GM19025 (cell line): ENCODE results near the gene SYT2.
"Not testable (repeated sequence)": the region's sequence is repeated elsewhere in the genome, so short reads cannot be mapped to it uniquely, and the experiment has no call there.

ENCODE experiments used
- ATAC-seq: cut with Tn5 transposase; IDR thresholded peaks from one replicate; pipeline ENCODE4 v1.9.1; 2021; ENCODE audit warnings: mild to moderate bottlenecking, low read depth, moderate library complexity; ENCODE audit not compliant: unreplicated experiment

Gene SYT2

DNA sequence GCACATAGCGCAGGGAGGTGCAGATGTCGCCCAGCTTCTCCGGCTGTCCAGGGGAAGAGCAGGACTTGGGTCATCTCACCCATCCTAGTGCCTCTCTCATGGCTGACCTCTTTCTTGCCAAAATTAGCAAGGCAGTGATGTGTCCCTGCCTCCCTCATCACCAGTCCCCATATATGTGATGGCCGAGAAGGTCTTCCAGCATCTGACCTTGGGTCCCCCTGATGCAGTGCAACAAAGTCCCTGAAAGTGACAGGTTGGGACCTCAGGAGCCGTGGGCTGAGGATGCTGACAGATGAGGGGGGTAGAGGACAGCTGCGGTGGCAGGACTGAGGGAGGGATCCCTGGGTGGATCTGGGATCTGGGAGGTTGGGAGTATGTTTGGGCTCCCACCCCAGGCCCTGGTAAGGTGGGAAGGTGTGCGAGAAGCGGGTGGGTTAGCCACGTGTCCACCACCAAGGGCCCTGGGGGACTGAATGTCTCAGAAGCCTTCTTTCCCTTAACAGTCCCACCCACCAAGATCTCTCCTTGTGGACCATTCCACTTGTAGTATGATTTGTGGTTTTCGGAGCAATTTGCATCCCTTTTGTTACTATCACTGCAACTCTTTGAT lies 109.7 kb downstream of the SYT2 start:
- ATAC-seq: no peak

DNA sequence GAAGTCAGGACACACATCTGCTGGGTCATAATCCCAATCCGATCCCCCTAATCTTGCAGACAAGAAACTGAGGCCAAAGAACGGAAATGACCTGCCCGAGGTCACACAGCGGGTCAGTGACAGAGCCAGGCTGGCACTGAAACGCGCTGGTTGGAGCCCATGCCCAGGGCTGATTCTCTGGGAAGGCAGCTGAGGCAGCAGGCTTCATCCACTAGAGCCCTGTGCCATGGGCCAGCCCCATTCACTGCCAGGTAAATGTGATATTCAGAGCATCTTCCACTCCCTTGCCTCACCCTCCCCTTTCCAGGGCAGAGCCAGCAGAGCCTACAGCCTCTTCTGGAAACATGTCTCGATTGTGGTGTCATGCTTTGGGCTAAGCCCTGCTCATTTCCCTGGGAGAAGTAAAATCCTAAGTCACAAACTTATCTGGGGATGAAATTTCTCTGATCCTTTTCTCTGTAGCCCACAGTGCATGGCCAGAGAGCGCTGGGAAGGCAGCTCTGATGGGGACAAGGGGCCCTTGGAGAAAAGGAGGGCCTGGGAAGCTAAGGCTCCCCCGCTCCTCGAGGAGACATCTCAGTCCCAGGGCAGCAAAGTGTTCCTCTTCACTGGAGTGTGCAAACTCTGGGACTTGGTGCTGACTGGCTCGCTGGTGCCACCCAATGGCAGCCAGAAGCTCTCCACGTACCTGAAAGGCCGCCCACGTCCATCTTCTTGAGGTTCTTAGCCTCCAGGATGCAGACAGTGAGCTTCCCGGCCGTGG lies 110.4 kb downstream of the SYT2 start:
- ATAC-seq: peak; percentile 81

DNA sequence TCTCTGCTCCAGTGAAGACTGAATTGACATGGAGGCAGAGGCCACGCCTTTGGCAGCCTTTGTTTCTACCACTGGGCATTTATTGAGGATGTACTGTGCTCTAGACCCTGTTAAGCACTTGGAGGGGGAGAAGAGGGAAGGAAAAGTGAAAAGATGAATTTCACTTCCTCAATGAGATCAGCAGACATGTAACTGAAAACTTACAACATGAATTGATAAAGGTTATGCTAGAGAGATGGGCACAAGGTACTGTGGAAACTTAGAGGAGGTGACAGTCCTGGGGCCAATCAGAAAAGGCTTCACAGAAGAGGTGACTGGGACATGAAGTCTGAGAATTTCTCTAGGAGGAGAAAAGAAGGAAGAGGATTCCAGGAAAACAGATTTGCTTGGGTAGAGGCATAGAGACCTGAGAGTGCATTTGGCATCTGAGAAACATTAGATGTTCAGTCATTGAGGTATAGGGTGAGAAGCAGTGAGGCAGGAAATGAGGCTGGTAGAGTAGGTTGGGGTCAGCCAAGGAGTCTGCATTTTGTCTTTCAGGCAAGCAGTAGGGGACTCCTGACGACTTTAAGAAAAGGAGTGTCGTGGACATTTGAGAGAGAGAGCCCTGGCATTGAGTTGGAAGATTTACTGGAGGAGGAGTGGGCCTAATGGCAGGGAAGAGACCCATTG lies 113.0 kb downstream of the SYT2 start:
- no peak for ATAC-seq

DNA sequence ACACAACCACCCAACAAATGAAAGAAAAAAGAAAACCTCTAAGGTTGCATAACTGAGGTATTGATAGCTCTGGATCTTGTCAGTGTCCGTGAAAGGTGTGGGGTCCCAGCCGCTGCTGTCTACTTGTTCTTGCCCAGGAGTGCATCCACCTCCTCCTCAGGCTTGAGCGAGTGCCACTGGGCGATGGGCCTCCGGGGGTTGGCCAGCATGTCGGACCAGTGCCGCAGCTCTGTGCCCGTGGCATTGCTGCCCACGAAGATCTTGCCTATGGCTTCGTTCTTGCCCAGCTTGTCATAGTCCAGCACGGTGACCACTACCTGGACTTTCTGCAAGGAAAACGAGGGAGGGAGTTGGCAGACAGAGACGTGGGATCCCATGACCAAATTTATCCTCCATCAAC lies 113.6 kb downstream of the SYT2 start:
- ATAC-seq: no peak

DNA sequence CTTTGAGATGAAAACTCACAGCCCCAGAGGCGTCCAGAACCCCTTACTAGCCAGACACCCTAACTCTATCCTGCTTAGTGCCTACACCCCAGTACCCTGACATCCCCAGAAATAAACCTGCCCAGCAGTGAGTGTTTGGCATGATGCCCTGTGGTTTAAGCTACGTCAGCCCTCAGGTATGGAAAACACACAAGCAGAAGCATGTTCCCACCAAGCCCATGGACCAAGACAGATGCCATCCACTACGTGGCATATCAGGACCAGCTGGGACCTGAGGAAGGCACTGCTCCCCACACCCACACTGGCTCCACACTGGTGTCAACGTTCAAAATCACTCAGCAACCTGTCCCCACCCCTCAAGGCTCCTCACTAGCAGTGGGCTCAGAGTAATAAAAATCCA lies 116.4 kb downstream of the SYT2 start:
- ATAC-seq: no peak

DNA sequence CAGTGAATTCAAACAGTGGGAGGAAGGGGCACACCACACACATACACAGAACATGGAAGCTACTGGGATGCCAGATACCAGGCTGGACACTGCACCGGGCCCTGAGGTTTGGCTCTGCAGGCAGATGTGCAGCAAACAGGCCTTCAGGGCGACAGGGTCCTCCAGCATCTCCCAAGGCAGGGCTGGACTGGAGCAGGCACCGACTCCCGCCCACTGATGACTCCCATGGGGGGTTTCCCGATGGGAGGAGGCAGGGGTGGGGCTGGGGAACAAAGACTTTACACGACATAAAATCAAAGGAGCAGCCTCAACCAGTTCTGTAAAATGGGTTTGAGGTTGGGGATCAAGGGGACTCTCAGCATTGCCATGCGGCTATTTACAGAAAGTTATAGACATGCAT lies 118.1 kb downstream of the SYT2 start:
- ATAC-seq: no peak

DNA sequence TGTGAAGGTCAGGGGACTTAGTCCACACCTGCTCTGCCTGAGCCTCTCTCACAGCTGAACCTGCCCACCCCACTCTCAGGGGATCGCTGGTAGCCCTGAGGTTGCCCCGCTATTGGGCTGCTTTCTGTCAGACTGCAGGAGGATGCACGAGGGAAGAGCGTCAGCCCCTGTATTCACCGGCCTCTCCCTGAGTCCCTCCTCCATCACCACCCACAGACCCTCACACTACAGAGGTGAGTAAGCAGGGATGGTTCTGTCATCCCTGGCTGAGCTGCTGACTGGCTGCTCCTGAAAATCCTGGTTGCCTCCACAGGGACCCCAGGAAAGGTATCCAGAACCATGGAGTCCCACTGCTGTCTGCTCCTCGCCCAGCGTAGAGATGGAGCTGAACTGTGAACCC lies 118.7 kb downstream of the SYT2 start:
- ATAC-seq: no peak

DNA sequence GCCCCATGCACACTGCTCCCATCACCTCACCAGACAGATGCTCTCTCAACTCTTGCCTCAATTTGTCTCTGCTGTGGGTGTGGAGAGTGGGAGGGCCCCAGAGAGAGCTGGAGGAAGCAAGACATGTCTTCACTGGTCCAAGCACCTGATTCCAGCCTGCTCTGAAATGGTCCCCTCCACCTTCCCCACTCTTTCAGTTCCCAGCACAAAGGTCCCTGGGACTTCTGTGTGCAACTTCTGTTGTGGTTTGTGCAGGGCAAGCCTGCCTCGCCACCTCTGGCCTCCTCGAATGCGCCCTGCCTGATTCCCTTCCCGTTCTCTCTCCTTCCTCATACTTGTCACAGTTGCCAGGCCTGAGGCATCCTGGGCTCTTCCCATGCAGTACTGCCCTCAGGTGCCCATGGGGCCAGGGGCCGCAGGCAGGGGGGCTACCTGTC lies 119.3 kb downstream of the SYT2 start:
- no peak for ATAC-seq

DNA sequence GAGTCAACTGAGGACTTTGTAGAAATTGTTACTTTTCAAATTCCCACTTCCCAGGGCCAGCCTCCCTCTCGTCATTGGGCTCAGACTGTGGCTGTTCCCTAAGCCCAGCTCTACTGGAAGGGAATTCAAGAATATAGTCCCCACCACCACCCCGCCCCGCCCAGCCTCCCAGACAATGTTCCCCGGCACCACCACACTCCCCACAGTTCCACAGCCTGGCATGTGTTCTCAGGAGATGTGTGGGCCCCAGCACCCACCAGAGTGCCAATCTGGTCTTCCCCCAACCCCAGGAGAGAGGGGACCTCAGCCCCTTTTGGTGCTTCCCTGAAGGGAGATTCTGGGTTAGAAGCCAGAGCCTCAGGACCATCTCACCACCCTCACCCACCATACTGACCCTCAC lies 120.1 kb downstream of the SYT2 start:
- ATAC-seq: no peak

DNA sequence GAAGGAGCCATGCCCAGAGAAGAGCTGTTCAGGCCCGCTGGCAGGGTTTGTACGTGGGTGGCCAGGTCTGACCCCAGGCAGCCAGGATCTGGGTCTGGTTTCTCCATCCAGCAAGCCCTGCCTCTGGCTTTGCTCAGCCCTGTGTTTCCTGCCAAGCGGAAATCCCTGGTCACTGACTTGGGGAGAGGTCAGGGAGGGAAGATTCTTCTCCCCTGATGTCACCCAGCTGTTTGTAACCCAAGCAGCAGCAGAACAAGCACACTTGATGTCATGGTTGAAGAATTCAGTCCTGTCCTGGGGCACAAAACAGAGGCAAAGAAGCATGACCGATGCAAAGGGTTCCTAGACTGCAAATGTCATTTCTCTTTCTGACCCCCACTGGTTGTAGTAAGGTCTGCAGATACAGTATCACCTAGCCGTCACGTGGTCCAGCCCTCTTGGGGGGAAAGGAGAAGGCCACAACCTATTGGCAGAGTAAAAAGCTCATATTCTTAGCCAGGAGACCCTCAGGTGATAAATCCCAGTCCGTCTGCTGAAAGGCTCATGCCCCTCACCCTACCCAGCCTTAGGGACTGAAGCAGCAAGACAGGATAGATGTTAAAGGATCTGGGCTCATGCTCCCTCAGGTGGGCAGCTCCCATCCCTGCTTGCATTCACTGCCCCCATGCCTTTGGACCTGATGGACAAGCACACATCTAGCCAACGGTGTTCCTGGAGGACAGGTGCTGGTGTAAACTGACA lies 120.9 kb downstream of the SYT2 start:
- no peak for ATAC-seq

DNA sequence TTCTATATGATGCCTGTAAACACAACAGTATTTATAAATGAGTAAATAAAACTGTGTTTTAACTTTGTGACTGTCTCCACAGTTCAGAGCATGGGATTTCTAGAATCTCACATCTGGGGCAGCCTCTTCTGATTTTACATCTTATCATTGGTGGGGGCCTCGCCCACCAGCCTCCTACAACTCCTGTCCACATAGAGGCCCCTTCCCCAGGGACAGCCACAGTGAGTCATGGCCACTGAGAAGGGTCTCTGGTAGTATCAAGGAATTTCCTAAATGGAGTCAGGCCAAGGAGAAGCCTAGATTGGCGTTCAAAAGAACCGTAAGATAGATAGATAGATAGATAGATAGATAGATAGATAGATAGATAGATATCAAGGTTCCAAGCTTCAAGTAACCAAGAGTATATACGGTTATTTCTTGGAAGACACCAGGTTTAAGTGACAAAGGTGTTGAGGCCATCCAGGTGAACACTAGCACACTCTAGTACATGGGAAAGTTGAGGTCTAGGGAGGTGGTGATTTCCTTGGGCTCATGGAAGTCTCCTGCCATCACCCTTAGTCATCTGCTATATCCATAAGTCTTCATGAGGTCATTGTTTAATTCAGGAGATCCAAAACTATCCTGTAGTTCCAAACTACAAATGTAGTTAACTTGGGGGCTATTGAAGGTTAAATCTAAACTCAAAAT lies 121.6 kb downstream of the SYT2 start:
- ATAC-seq: no peak

DNA sequence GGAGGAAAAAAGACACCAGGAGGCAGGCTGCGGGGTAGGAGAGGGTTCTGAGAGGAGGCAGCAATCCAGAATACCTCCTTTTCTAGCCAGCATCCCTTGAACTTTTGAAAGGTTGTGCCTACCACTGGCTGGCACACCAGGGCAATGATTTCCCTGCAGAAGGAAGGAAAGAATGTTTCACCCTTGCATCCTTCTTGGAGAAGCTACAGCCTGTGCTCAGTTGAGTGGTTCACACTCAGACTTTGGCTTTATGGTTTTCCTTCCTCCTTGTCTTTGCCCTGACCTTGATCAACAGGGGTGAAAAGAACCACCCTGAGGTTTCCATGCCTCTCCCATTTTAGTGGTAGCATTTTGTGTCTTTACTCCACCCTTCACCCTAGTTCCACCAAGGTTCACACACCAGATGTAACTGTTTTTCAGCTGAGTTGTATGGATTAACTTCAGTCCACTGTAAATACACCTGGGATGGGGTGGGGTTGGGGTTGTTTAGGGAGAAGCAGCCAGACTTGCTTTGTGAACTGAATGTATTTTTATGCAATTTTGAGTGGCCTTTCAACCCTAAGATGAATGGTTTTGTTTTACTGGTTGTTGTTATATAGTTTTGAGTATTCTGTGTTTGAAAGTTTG lies 122.3 kb downstream of the SYT2 start:
- ATAC-seq: no peak

DNA sequence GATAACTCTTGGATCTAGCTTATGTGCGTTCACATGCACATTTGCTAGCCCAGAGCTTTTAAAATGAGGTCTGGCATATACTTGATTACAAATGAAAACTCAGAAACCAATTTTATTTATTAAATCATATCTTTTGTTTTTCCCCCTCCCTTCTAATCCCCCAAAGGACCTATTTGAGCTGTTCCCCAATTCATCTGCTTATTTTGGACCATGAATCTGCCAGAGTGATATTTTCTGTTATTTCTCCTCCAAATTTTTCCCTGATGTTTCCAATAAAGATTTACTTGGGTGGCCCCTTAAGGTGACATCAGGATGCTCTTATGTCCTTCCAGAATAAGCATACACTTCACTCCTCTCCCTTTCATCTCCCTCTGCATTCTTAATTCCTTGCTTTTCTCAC lies 123.4 kb downstream of the SYT2 start:
- no peak for ATAC-seq

DNA sequence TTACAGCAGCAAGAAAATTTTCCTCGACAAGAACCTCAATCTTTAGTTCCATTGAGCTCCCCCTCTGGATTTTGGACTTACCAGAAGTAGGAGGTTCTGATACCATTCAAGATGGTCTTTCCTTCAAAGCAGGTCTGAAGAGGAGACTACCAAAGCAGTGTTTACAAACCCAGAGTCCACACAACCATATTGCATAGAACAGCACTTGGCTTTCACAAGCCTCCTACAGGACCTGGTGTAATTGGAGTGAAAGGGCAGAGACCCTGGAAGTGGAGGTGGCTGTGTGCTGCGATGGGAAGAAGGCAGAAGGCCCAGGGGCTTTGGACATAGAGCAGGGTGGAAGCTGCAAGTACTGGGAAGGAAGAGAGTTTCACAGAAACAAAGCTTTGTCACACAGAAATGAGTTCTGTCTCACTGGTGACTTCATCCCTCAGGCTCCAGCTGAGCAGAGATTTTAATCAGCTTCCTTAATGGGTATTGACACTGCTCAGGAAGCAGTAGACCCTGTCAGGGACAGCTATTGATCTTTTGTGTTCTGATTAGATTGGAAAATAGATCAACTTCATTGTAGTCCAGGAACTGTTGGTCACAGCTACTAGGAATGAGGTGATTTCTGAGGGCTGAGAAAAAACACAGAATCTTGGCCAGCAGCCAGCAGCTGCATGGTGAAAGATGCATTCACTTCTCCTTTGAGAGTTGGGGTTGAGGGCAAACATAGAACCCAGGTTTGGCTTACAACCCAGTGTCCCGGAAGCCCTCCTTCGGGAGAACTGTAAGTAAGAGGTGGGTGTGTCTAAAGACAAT lies 124.0 kb downstream of the SYT2 start:
- no peak for ATAC-seq

DNA sequence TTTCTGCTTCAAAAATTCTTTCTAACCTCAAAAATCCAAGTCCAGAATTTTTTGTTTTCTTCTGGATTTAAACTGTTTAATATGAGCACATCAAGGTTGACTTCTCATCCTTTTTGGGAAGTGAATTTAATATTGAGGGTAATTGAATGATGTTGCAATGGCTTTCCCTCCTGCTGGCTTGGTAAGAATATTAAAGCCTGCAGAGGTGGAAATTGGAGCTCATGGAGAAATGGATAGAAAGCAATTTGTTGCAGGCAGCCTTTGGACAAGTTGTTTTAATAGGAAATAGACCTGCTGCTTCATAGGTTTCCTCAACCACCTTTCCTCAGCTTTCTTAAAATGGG lies 124.7 kb downstream of the SYT2 start:
- no peak for ATAC-seq

DNA sequence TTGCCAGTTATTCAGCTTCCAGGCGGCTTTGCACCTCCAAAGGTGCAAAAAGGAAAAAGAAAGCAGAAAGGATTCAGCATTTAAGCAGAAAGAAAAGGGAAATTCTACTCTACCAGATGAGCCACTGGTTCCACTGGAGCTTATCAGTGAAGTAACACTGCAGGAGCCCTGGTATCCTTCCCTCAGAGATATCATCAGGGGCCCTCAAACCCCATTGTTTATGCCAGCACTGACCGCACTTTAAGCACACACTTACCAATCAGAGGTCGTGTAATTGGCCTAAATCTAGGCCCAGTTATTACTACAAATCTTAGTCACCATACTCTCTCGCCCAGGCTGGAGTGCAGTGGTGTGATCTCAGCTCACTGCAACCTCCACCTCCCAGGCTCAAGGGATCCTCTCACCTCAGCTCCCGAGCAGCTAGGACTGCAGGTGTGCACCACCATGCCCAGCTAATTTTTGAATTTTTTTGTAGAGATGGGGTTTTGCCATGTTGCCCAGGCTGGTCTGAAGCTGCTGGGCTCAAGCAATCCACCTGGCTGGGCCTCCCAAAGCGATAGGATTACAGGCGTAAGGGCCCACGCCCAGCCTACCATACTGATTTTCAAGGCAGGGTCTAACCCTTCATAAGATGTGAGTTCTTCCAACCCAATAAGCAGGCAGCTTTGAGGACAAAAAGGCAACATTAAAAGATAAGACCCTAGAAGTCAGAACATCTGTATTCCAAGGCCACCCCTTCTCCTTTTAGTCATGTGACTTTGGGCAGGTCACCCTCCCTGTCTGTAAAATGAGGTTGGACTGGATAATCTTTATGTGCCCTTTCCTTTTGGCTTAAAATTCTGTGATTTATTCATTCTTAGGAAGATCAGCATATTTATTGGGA lies 125.3 kb downstream of the SYT2 start:
- no peak for ATAC-seq

DNA sequence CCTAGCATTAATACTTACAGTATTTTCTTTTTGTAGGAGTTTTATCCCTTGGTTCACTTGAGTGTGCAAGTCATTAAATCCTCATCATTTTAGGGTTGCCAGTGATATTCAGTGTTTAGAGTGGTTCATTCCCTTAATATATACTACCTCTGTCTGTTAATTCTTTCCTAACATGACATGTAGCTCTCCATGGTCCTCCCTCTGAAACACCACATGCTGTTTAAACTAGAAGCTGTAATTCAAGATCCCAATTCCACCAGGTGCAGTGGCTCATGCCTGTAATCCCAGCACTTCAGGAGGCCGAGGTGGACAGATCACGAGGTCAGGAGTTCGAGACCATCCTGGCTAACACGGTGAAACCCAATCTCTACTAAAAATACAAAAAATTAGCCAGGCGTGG lies 127.9 kb downstream of the SYT2 start:
- not testable (repeated sequence) for ATAC-seq

DNA sequence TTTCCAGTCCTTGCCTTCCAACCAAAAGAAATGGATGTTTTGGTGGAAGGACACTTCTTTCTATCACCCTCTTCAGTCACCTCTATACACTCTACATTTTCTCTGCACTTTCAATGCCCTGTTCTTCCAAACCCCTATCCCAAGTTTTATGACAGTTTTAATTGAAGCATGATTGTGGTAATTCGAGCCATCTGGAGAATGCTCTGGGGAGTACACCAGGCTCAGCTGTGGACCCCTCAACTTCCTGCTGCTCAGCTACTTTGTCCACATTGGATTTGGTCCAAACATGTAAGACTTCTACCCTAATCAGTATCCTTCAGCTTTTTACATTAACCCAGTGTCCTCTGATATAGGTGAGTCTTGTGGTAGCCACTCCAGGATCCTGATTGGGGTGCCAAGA lies 129.6 kb downstream of the SYT2 start:
- ATAC-seq: no peak
